Measurements from ENCODE around the gene TP53BP1.

DNA sequence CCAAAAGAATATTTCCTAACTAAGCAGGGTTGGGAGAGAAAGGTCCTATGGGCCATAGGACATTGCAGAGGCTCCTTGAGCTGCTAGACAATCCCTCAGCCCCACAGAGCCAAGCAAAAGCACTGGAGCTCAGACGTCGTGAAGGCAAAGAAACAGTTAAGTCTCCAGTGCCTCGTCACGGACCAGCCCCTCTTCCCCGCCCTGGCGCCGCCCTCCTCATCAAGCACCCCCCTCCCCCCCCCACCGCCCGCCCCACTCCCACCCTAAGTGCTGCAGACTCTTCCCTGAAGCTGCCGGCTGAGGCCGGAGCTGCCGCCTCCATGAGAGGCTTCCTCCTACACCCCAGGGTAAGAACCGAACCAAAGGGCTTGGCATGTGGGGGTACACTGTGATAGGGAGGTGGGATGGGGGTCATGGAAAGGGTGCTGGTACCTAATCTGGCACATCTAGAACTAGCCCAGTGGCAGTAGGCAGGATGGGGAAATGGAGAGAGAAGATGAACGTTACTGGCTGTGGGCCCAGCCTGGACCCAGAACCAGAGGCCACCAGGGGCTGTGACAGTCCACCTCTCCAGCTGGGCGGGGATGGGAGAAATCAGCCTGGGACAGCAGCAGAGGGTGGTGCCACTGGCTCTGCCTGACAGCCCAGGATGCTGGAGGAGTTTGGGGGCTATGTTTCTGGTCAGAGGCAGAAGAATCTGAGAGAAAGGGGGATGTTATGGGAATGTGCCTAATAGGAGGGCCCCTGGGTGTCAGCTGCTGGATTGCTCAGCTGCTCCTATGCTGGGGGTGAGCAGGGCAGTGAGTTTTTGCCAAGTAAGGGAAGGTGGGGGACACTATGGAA is 24.6 kb upstream of the TP53BP1 start, which contains the start of gene MAP1A:
- TF ChIP-seq, protein P1, sequence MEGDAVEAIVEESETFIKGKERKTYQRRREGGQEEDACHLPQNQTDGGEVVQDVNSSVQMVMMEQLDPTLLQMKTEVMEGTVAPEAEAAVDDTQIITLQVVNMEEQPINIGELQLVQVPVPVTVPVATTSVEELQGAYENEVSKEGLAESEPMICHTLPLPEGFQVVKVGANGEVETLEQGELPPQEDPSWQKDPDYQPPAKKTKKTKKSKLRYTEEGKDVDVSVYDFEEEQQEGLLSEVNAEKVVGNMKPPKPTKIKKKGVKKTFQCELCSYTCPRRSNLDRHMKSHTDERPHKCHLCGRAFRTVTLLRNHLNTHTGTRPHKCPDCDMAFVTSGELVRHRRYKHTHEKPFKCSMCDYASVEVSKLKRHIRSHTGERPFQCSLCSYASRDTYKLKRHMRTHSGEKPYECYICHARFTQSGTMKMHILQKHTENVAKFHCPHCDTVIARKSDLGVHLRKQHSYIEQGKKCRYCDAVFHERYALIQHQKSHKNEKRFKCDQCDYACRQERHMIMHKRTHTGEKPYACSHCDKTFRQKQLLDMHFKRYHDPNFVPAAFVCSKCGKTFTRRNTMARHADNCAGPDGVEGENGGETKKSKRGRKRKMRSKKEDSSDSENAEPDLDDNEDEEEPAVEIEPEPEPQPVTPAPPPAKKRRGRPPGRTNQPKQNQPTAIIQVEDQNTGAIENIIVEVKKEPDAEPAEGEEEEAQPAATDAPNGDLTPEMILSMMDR (IDR thresholded peaks at IDR 0.05; ENCODE audit: poor library complexity, severe bottlenecking) = no peak
- TF ChIP-seq POLR2AphosphoS5 (IDR thresholded peaks at IDR 0.05) (peak; percentile 68), MXI1 (conservative IDR thresholded peaks at IDR 0.05; ENCODE audit: poor library complexity, severe bottlenecking) (no peak), EP300 (conservative IDR thresholded peaks at IDR 0.05; ENCODE audit: poor library complexity, severe bottlenecking) (no peak), TAF1 (IDR thresholded peaks at IDR 0.05; ENCODE audit: low read depth) (no peak), EZH2 (IDR thresholded peaks at IDR 0.05; ENCODE audit: borderline replicate concordance, insufficient read depth, low read length, poor library complexity, severe bottlenecking) (no peak), SMC3 (conservative IDR thresholded peaks at IDR 0.05; ENCODE audit: poor library complexity) (no peak)
- TF ChIP-seq, protein P2, sequence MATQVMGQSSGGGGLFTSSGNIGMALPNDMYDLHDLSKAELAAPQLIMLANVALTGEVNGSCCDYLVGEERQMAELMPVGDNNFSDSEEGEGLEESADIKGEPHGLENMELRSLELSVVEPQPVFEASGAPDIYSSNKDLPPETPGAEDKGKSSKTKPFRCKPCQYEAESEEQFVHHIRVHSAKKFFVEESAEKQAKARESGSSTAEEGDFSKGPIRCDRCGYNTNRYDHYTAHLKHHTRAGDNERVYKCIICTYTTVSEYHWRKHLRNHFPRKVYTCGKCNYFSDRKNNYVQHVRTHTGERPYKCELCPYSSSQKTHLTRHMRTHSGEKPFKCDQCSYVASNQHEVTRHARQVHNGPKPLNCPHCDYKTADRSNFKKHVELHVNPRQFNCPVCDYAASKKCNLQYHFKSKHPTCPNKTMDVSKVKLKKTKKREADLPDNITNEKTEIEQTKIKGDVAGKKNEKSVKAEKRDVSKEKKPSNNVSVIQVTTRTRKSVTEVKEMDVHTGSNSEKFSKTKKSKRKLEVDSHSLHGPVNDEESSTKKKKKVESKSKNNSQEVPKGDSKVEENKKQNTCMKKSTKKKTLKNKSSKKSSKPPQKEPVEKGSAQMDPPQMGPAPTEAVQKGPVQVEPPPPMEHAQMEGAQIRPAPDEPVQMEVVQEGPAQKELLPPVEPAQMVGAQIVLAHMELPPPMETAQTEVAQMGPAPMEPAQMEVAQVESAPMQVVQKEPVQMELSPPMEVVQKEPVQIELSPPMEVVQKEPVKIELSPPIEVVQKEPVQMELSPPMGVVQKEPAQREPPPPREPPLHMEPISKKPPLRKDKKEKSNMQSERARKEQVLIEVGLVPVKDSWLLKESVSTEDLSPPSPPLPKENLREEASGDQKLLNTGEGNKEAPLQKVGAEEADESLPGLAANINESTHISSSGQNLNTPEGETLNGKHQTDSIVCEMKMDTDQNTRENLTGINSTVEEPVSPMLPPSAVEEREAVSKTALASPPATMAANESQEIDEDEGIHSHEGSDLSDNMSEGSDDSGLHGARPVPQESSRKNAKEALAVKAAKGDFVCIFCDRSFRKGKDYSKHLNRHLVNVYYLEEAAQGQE (IDR thresholded peaks at IDR 0.05; ENCODE audit: borderline replicate concordance) = peak; percentile 35

Data from neural cell (in vitro differentiated cells).